ENCODE data around the gene SLC35F4. TPM values are rescaled to one million over a fixed set of nuclear protein-coding genes. Genes with fewer than 3 reads are reported as not detected.
A peak's percentile ranks its signal among the peaks of the same experiment; 100 is the strongest.

Gene SLC35F4
- total and polyA plus RNA-seq, 2 of the 8 experiments (the other 6 are each of a cell fraction or from before 2014, with no cell fraction given), result not detected

DNA sequence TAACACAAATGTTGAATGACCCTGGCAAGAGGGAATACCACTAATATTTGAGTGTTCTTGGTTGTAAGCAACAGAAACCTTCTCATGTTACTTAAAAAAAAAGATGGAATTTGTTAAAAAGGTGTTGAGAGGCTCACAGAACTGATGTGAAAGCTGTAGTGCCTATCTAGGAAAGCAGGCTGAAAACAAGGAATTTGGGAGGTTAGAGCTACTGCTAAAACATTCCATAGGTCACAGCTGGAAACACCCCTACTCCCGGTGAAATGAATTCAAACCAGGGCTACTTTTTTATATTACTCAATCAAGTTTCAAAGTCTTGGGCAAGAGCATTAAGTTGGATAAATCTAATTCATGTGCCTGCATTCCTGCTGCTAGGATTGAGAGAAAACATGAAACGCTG, 104.1 kb downstream of the SLC35F4 start:
- WGBS, 2 experiments (ENCODE audit: extremely low coverage in 1 of 2, insufficient coverage in 1 of 2, insufficient read length in 1 of 2, insufficient replicate concordance in 2 of 2, low coverage in 1 of 2, low lambda C conversion rate in 2 of 2, missing lambda C conversion rate in 1 of 2), result 68% methylated on average over 2 of the region's 2 CpGs; no CpG with 5 or more reads in 1 of the 2 experiments

More for the DNA sequence above, 104.1 kb downstream of the SLC35F4 start:
- Histone ChIP-seq H3K27me3 (replicated peaks in 1 of 4; ENCODE audit: control insufficient read depth in 3 of 4, extremely low read depth in 1 of 4, insufficient read depth in 3 of 4, low read length in 3 of 4) (no peaks in the 10 kb centered on the region), H2BK15ac (ENCODE audit: low read length) (no peak overlapping the region), H4K8ac (ENCODE audit: extremely low read depth, insufficient read depth, low read length) (no peak overlapping the region), H2AFZ (ENCODE audit: low read length) (no peak overlapping the region), H3K18ac (ENCODE audit: extremely low read depth, low read length) (no peak overlapping the region), H3K27ac (ENCODE audit: low read depth, low read length) (no peak overlapping the region), H3K56ac (replicated peaks; ENCODE audit: insufficient read length, low read depth, low read length) (no peak overlapping the region), H3K4me1 (replicated peaks in 1 of 4; ENCODE audit: control insufficient read depth in 3 of 4, insufficient read depth in 4 of 4, low read length in 3 of 4) (peaks cover 0 to 3% (median 1%) of the 10 kb centered on the region in 4 experiments; a peak in 1 of 7 replicates), H3K79me2 (ENCODE audit: control insufficient read depth in 1 of 2, insufficient read depth in 2 of 2, low read length in 2 of 2) (no peaks in the 10 kb centered on the region), H3K9me3 (ENCODE audit: insufficient read depth in 2 of 2, low read depth in 1 of 2, low read length in 1 of 2) (no peaks in the 10 kb centered on the region), H3K36me3 (ENCODE audit: control insufficient read depth in 2 of 4, insufficient read depth in 4 of 4, low read length in 3 of 4) (no peaks in the 10 kb centered on the region), H2BK20ac (ENCODE audit: low read length) (no peak overlapping the region), H3K79me1 (ENCODE audit: low read depth, low read length) (no peaks in the 10 kb centered on the region), H4K91ac (replicated peaks; ENCODE audit: insufficient read length, low read length) (no peak overlapping the region), H3K4me2 (ENCODE audit: insufficient read depth in 1 of 2, low read depth in 2 of 2, low read length in 2 of 2) (no peak overlapping the region), H3K14ac (ENCODE audit: insufficient read length) (no peak overlapping the region), H3K23me2 (ENCODE audit: low read depth, low read length) (no peaks in the 10 kb centered on the region), H2BK12ac (ENCODE audit: low read depth, low read length) (no peak overlapping the region), H4K20me1 (replicated peaks in 1 of 2; ENCODE audit: control insufficient read depth in 1 of 2, insufficient read depth in 2 of 2, low read length in 2 of 2) (no peaks in the 10 kb centered on the region), H3K9ac (replicated peaks in 1 of 4; ENCODE audit: extremely low read depth in 1 of 4, low read depth in 3 of 4, low read length in 3 of 4) (no peak overlapping the region), H2BK5ac (ENCODE audit: low read depth, low read length) (no peak overlapping the region), H3K4ac (replicated peaks; ENCODE audit: insufficient read length, low read depth, low read length) (no peak overlapping the region), H3K23ac (ENCODE audit: insufficient read length) (no peak overlapping the region), H2AK5ac (ENCODE audit: low read depth, low read length) (no peak overlapping the region), H4K5ac (ENCODE audit: insufficient read length, low read depth, low read length) (no peak overlapping the region), H2BK120ac (replicated peaks; ENCODE audit: low read depth, low read length) (no peak overlapping the region), H3K4me3 (ENCODE audit: extremely low read depth in 1 of 4, insufficient read depth in 2 of 4, low read depth in 3 of 4, low read length in 4 of 4) (no peak overlapping the region)
- DNase-seq (ENCODE audit: low read depth in 1 of 2, low spot score in 2 of 2) (no peak), FAIRE-seq (peak; percentile 7)
- POLR2A ChIA-PET (ENCODE audit: partially characterized antibody), result no interaction called here
- CTCF ChIA-PET (ENCODE audit: partially characterized antibody), result interaction anchor here (0.9 kb wide), 1 partner anchor 65 kb away, joined by 3 read pairs; no protein-coding TSS in a partner anchor
- 0 out of 2 replicates have a peak, but pooled peaks have one; percentile 10 for TF ChIP-seq TEAD4 (IDR thresholded peaks at IDR 0.05; ENCODE audit: low read depth, low read length)
- no peak for TF ChIP-seq GABPA (IDR thresholded peaks at IDR 0.05; ENCODE audit: borderline replicate concordance, insufficient read depth, low read length)
